ES-I3 (cell line): ENCODE measurements around the gene CYP2A6.
A peak's percentile ranks its signal among the peaks of the same experiment; 100 is the strongest.
"Not testable (repeated sequence)": the region's sequence is repeated elsewhere in the genome, so short reads cannot be mapped to it uniquely, and the experiment has no call there.

ENCODE experiments used
- H3K36me3 ChIP-seq: 2 replicates; pipeline ENCODE4 v1.6.1; 2013; ENCODE audit warnings: mild to moderate bottlenecking, low read length, control low read depth, moderate library complexity; ENCODE audit not compliant: insufficient read depth
- H3K4me1 ChIP-seq: 2 replicates; pipeline ENCODE4 v1.6.1; 2013; ENCODE audit warnings: mild to moderate bottlenecking, control low read depth, low read length; ENCODE audit not compliant: insufficient read depth
- H3K9ac ChIP-seq: 2 replicates; pipeline ENCODE4 v1.6.1; 2013; ENCODE audit warnings: low read depth, mild to moderate bottlenecking, low read length, moderate library complexity
- H3K9me3 ChIP-seq: 2 replicates; pipeline ENCODE4 v1.6.1; 2013; ENCODE audit warnings: mild to moderate bottlenecking, low read length, moderate library complexity; ENCODE audit not compliant: control insufficient read depth, insufficient read depth

The CYP2A6 gene

GRCh38 chr19:40831502-40832430, 18.5 kb downstream of the CYP2A6 start:
- no peaks in the 10 kb centered on the region for H3K36me3 ChIP-seq
- no peaks in the 10 kb centered on the region for H3K9me3 ChIP-seq
- H3K4me1 ChIP-seq: no peaks in the 10 kb centered on the region
- H3K9ac ChIP-seq: no peak overlapping the region

- H3K4me1 ChIP-seq, H3K36me3 ChIP-seq, H3K9ac ChIP-seq, H3K9me3 ChIP-seq: not testable (repeated sequence)
Measured at GRCh38 chr19:40830741-40831140, 19.5 kb downstream of the CYP2A6 start.

GRCh38 chr19:40829205-40829604, 21.0 kb downstream of the CYP2A6 start:
- no peak overlapping the region for H3K9ac ChIP-seq
- H3K36me3 ChIP-seq: no peaks in the 10 kb centered on the region
- no peaks in the 10 kb centered on the region for H3K9me3 ChIP-seq
- H3K4me1 ChIP-seq: no peaks in the 10 kb centered on the region

GRCh38 chr19:40827386-40828247, 22.6 kb downstream of the CYP2A6 start:
- H3K36me3 ChIP-seq: no peaks in the 10 kb centered on the region
- H3K9me3 ChIP-seq: no peaks in the 10 kb centered on the region
- H3K4me1 ChIP-seq: no peaks in the 10 kb centered on the region
- H3K9ac ChIP-seq: no peak overlapping the region

- H3K9me3 ChIP-seq, H3K36me3 ChIP-seq, H3K4me1 ChIP-seq, H3K9ac ChIP-seq: not testable (repeated sequence)
Measured at GRCh38 chr19:40826699-40827385, 23.4 kb downstream of the CYP2A6 start.

GRCh38 chr19:40826312-40826698, 23.9 kb downstream of the CYP2A6 start:
- H3K9me3 ChIP-seq, H3K9ac ChIP-seq, H3K4me1 ChIP-seq, H3K36me3 ChIP-seq: not testable (repeated sequence)

- H3K9me3 ChIP-seq, H3K36me3 ChIP-seq, H3K9ac ChIP-seq, H3K4me1 ChIP-seq: not testable (repeated sequence)
Measured at GRCh38 chr19:40825460-40826095, 24.7 kb downstream of the CYP2A6 start.

- not testable (repeated sequence) for H3K9ac ChIP-seq, H3K9me3 ChIP-seq, H3K36me3 ChIP-seq, H3K4me1 ChIP-seq
Measured at GRCh38 chr19:40824916-40825315, 25.3 kb downstream of the CYP2A6 start.

GRCh38 chr19:40822704-40823553, 27.3 kb downstream of the CYP2A6 start:
- not testable (repeated sequence) for H3K9me3 ChIP-seq, H3K36me3 ChIP-seq, H3K9ac ChIP-seq, H3K4me1 ChIP-seq

- H3K36me3 ChIP-seq: no peaks in the 10 kb centered on the region
- H3K9ac ChIP-seq: no peak overlapping the region
- no peaks in the 10 kb centered on the region for H3K4me1 ChIP-seq
- no peaks in the 10 kb centered on the region for H3K9me3 ChIP-seq
Measured at GRCh38 chr19:40822161-40822560, 28.1 kb downstream of the CYP2A6 start.

- H3K36me3 ChIP-seq, H3K9me3 ChIP-seq, H3K9ac ChIP-seq, H3K4me1 ChIP-seq: not testable (repeated sequence)
Measured at GRCh38 chr19:40819479-40820234, 30.6 kb downstream of the CYP2A6 start.

GRCh38 chr19:40818480-40819399, 31.5 kb downstream of the CYP2A6 start:
- H3K9ac ChIP-seq: peak overlapping the region; percentile 17; the same call in 1 of the 2 replicates
- not testable (repeated sequence) for H3K9me3 ChIP-seq, H3K36me3 ChIP-seq, H3K4me1 ChIP-seq
